ENCODE results near the gene COL1A1.

COL1A1 gene

GRCh38 chr17:50201276-50201854 lies at the start of gene COL1A1:
COL1A1 (minus strand) TSS chr17:50201631; CDS start chr17:50201513, 118 bp downstream.
- TF ChIP-seq TAF1 (IDR thresholded peaks at IDR 0.05; ENCODE audit: low read depth) (peak; percentile 25; the same call in 1 of the 2 replicates), RAD21 (IDR thresholded peaks at IDR 0.05; ENCODE audit: low read depth) (no peak)

GRCh38 chr17:50248255-50248654 lies 46.8 kb upstream of the COL1A1 start:
- TF ChIP-seq TAF1 (IDR thresholded peaks at IDR 0.05; ENCODE audit: low read depth) (no peak), MAX (IDR thresholded peaks at IDR 0.05) (no peak), ZBTB7A (IDR thresholded peaks at IDR 0.05; ENCODE audit: low read depth) (no peak), CREB1 (IDR thresholded peaks at IDR 0.05; ENCODE audit: low read depth) (no peak), TEAD4 (IDR thresholded peaks at IDR 0.05) (no peak), RAD21 (IDR thresholded peaks at IDR 0.05; ENCODE audit: low read depth) (no peak)

GRCh38 chr17:50244771-50245170 lies 43.3 kb upstream of the COL1A1 start:
- TF ChIP-seq TEAD4 (IDR thresholded peaks at IDR 0.05) (no peak), CREB1 (IDR thresholded peaks at IDR 0.05; ENCODE audit: low read depth) (no peak), FOXM1 (IDR thresholded peaks at IDR 0.05; ENCODE audit: borderline replicate concordance, low read depth) (no peak), RAD21 (IDR thresholded peaks at IDR 0.05; ENCODE audit: low read depth) (no peak), MAX (IDR thresholded peaks at IDR 0.05) (no peak), EGR1 (IDR thresholded peaks at IDR 0.05) (no peak), EP300 (IDR thresholded peaks at IDR 0.05; ENCODE audit: borderline replicate concordance) (no peak), ZBTB7A (IDR thresholded peaks at IDR 0.05; ENCODE audit: low read depth) (no peak), CEBPB (IDR thresholded peaks at IDR 0.05) (no peak), NFIC (IDR thresholded peaks at IDR 0.05) (no peak), TCF12 (IDR thresholded peaks at IDR 0.05; ENCODE audit: low read depth) (no peak), USF1 (IDR thresholded peaks at IDR 0.05) (no peak)

GRCh38 chr17:50241431-50241830 lies 40.0 kb upstream of the COL1A1 start:
- no peak for TF ChIP-seq CREB1 (IDR thresholded peaks at IDR 0.05; ENCODE audit: low read depth)
- no peak for TF ChIP-seq YY1 (IDR thresholded peaks at IDR 0.05; ENCODE audit: low read depth)
- no peak for TF ChIP-seq CEBPB (IDR thresholded peaks at IDR 0.05)
- TF ChIP-seq TEAD4 (IDR thresholded peaks at IDR 0.05), result no peak
- no peak for TF ChIP-seq MAX (IDR thresholded peaks at IDR 0.05)
- TF ChIP-seq EP300 (IDR thresholded peaks at IDR 0.05; ENCODE audit: borderline replicate concordance), result no peak
- TF ChIP-seq TCF12 (IDR thresholded peaks at IDR 0.05; ENCODE audit: low read depth), result no peak
- no peak for TF ChIP-seq TAF1 (IDR thresholded peaks at IDR 0.05; ENCODE audit: low read depth)
- TF ChIP-seq USF1 (IDR thresholded peaks at IDR 0.05), result no peak
- TF ChIP-seq NFIC (IDR thresholded peaks at IDR 0.05), result no peak
- TF ChIP-seq ZBTB7A (IDR thresholded peaks at IDR 0.05; ENCODE audit: low read depth), result no peak
- no peak for TF ChIP-seq RAD21 (IDR thresholded peaks at IDR 0.05; ENCODE audit: low read depth)
- no peak for TF ChIP-seq REST (IDR thresholded peaks at IDR 0.05; ENCODE audit: low read depth)
- no peak for TF ChIP-seq EGR1 (IDR thresholded peaks at IDR 0.05)
- no peak for TF ChIP-seq FOXM1 (IDR thresholded peaks at IDR 0.05; ENCODE audit: borderline replicate concordance, low read depth)

- TF ChIP-seq EGR1 (IDR thresholded peaks at IDR 0.05) (no peak), USF1 (IDR thresholded peaks at IDR 0.05) (no peak), TCF12 (IDR thresholded peaks at IDR 0.05; ENCODE audit: low read depth) (no peak), EP300 (IDR thresholded peaks at IDR 0.05; ENCODE audit: borderline replicate concordance) (no peak), FOXM1 (IDR thresholded peaks at IDR 0.05; ENCODE audit: borderline replicate concordance, low read depth) (no peak), TEAD4 (IDR thresholded peaks at IDR 0.05) (no peak), RAD21 (IDR thresholded peaks at IDR 0.05; ENCODE audit: low read depth) (no peak), YY1 (IDR thresholded peaks at IDR 0.05; ENCODE audit: low read depth) (no peak), CEBPB (IDR thresholded peaks at IDR 0.05) (no peak), TAF1 (IDR thresholded peaks at IDR 0.05; ENCODE audit: low read depth) (no peak), NFIC (IDR thresholded peaks at IDR 0.05) (no peak)
These were observed 39.4 kb upstream of the COL1A1 start for GRCh38 chr17:50240851-50241250.

- TF ChIP-seq FOXM1 (IDR thresholded peaks at IDR 0.05; ENCODE audit: borderline replicate concordance, low read depth) (no peak), NFIC (IDR thresholded peaks at IDR 0.05) (no peak), REST (IDR thresholded peaks at IDR 0.05; ENCODE audit: low read depth) (no peak), ZBTB7A (IDR thresholded peaks at IDR 0.05; ENCODE audit: low read depth) (no peak), EP300 (IDR thresholded peaks at IDR 0.05; ENCODE audit: borderline replicate concordance) (no peak), CREB1 (IDR thresholded peaks at IDR 0.05; ENCODE audit: low read depth) (no peak), YY1 (IDR thresholded peaks at IDR 0.05; ENCODE audit: low read depth) (no peak), RAD21 (IDR thresholded peaks at IDR 0.05; ENCODE audit: low read depth) (no peak), TAF1 (IDR thresholded peaks at IDR 0.05; ENCODE audit: low read depth) (no peak), TEAD4 (IDR thresholded peaks at IDR 0.05) (no peak), USF1 (IDR thresholded peaks at IDR 0.05) (no peak)
These were observed 38.5 kb upstream of the COL1A1 start for GRCh38 chr17:50239937-50240336.
